GM12878 (cell line): Measurements from ENCODE around the gene XRCC2. TPM values are rescaled to one million over a fixed set of nuclear protein-coding genes. Genes with fewer than 3 reads are reported as not detected.

ENCODE experiments used
- ATAC-seq: fragments of 200-7000 bp; cut with Tn5 transposase; 3 replicates; pipeline ENCODE4 v1.9.1; 2020; ENCODE audit warnings: mild to moderate bottlenecking, moderate library complexity
- BruUV-seq: library from RNA; stranded (reverse); fragments of 400-500 nt; replicated peaks from 2 replicates; lab custom pipeline; 2021; lab: Mats Ljungman, UMichigan
- CTCF ChIA-PET: fragments of 300-600 bp; sonication (Branson Sonifier 250); formaldehyde crosslinking; extraction: SDS; loops from one replicate; lab custom pipeline; 2021; ENCODE audit warnings: inconsistent platforms; lab: Yijun Ruan, JAX
- POLR2A ChIA-PET: fragments of 350-600 bp; formaldehyde crosslinking; extraction: SDS; loops from one replicate; lab custom pipeline; 2021; ENCODE audit warnings: inconsistent platforms; lab: Charles Lee
- RAD21 ChIA-PET: fragments of 300-600 bp; sonication (Branson Sonifier 250); formaldehyde crosslinking; loops from one replicate; lab custom pipeline; 2023; ENCODE audit warnings: antibody characterized with exemption; ENCODE audit not compliant: unreplicated experiment; lab: Charles Lee
- SMC1A ChIA-PET: fragments of 300-600 bp; sonication (Branson Sonifier 250); formaldehyde crosslinking; loops from one replicate; lab custom pipeline; 2023; ENCODE audit not compliant: unreplicated experiment, uncharacterized antibody; lab: Charles Lee
- DNase-seq: peaks from one replicate; pipeline ENCODE4 v3.0.0-alpha.2; 2011; ENCODE audit warnings: low read depth, low spot score
- FAIRE-seq: peaks from 3 replicates; lab custom pipeline; 2011; peaks lifted over from hg19 to GRCh38; lab: Jason Lieb, UNC
- H2AFZ ChIP-seq: 2 replicates; pipeline ENCODE4 v1.6.0; 2011; ENCODE audit warnings: low read depth, low read length, control low read depth; ENCODE audit not compliant: control insufficient read depth
- H3K27ac ChIP-seq: 2 replicates; pipeline ENCODE4 v1.5.1; 2011; ENCODE audit warnings: control low read depth; ENCODE audit not compliant: control insufficient read depth, insufficient read depth
- H3K27me3 ChIP-seq, 2 experiments: replicated peaks in 1 of 2; 2 replicates each; pipeline versions ENCODE4 v1.6.0 to v1.6.1; 2011; ENCODE audit warnings: low read length in 1 of 2; ENCODE audit not compliant: control insufficient read depth in 2 of 2, insufficient read depth in 2 of 2
- H3K36me3 ChIP-seq, 2 experiments: 2 replicates each; pipeline ENCODE4 v1.5.1; 2011; ENCODE audit warnings: low read length in 1 of 2; ENCODE audit not compliant: control insufficient read depth in 2 of 2, insufficient read depth in 2 of 2
- H3K4me1 ChIP-seq: 2 replicates; pipeline ENCODE4 v1.6.1; 2011; ENCODE audit warnings: mild to moderate bottlenecking, low read length, moderate library complexity, mixed read lengths; ENCODE audit not compliant: control insufficient read depth, insufficient read depth
- H3K4me2 ChIP-seq: 2 replicates; pipeline ENCODE4 v1.6.0; 2011; ENCODE audit warnings: control low read depth; ENCODE audit not compliant: control insufficient read depth, insufficient read depth
- H3K4me3 ChIP-seq: fragments of 200-600 bp; sonication (generic); 2 replicates; pipeline ENCODE4 v1.5.1; 2016
- H3K79me2 ChIP-seq: 2 replicates; pipeline ENCODE4 v1.6.0; 2011; ENCODE audit warnings: low read length; ENCODE audit not compliant: control insufficient read depth, insufficient read depth
- H3K9ac ChIP-seq: 2 replicates; pipeline ENCODE4 v1.8.0; 2011; ENCODE audit warnings: low read length, control low read depth, mixed read lengths; ENCODE audit not compliant: control insufficient read depth, insufficient read depth
- H3K9me3 ChIP-seq: replicated peaks from 3 replicates; pipeline ENCODE4 v1.5.1; 2011; ENCODE audit warnings: mild to moderate bottlenecking, low read length; ENCODE audit not compliant: control insufficient read depth, insufficient read depth
- H4K20me1 ChIP-seq: 2 replicates; pipeline ENCODE4 v1.6.0; 2011; ENCODE audit not compliant: control insufficient read depth, insufficient read depth
- BMI1 ChIP-seq: fragments of 450-650 bp; IDR thresholded peaks from 2 replicates; pipeline ENCODE4 v1.6.1; 2016; ENCODE audit warnings: mild to moderate bottlenecking, moderate library complexity, borderline replicate concordance
- ESRRA ChIP-seq: IDR thresholded peaks from 2 replicates; pipeline ENCODE4 v1.6.1; 2012; ENCODE audit warnings: mild to moderate bottlenecking, low read length, improper control_type of control experiment
- HDGF ChIP-seq: fragments of 450-650 bp; IDR thresholded peaks from 2 replicates; pipeline ENCODE4 v1.6.1; 2016; ENCODE audit warnings: antibody characterized with exemption
- KAT2A ChIP-seq: conservative IDR thresholded peaks from 2 replicates; pipeline ENCODE4 v1.6.1; 2011; ENCODE audit warnings: low read depth, low read length; ENCODE audit not compliant: control insufficient read depth
- NBN ChIP-seq: fragments of 450-650 bp; IDR thresholded peaks from 2 replicates; pipeline ENCODE4 v1.6.1; 2016
- NFYA ChIP-seq: IDR thresholded peaks from 2 replicates; pipeline ENCODE4 v1.6.1; 2011; ENCODE audit warnings: low read depth, mild to moderate bottlenecking, low read length, improper control_type of control experiment, borderline replicate concordance
- REST ChIP-seq: IDR thresholded peaks from 2 replicates; pipeline ENCODE4 v1.6.1; 2012; ENCODE audit warnings: mild to moderate bottlenecking, low read depth, low read length
- SIN3A ChIP-seq: IDR thresholded peaks from 2 replicates; pipeline ENCODE4 v1.6.1; 2012; ENCODE audit warnings: low read depth, low read length, improper control_type of control experiment
- SUPT20H ChIP-seq: IDR thresholded peaks from 2 replicates; pipeline ENCODE4 v1.6.1; 2011; ENCODE audit warnings: low read depth, mild to moderate bottlenecking, low read length, moderate library complexity, borderline replicate concordance; ENCODE audit not compliant: control insufficient read depth
- ZBED1 ChIP-seq: IDR thresholded peaks from 2 replicates; pipeline ENCODE4 v1.6.1; 2016; ENCODE audit warnings: borderline replicate concordance
- ZNF217 ChIP-seq: fragments of 450-650 bp; IDR thresholded peaks from 2 replicates; pipeline ENCODE4 v1.6.1; 2017; ENCODE audit warnings: antibody characterized with exemption, mild to moderate bottlenecking
- ZNF384 ChIP-seq: IDR thresholded peaks from 2 replicates; pipeline ENCODE4 v1.6.1; 2012; ENCODE audit warnings: low read depth, mild to moderate bottlenecking, low read length, improper control_type of control experiment, borderline replicate concordance
- WGBS: methylation state at CpG from one replicate; pipeline ENCODE4 v1.1.6; 2016; ENCODE audit warnings: low lambda C conversion rate; ENCODE audit not compliant: insufficient replicate concordance, insufficient coverage; ENCODE audit errors: missing lambda C conversion rate; 5-methylcytosine and 5-hydroxymethylcytosine counted together
- in situ Hi-C: fragments of 300-500 bp; cut with MboI; formaldehyde crosslinking; loops from 9 replicates; pipeline ENCODE4 v1.14.3; 2018; ENCODE audit warnings: mixed read lengths
- intact Hi-C: fragments of 100-400 bp; cut with micrococcal nuclease; formaldehyde crosslinking; loops from one replicate; pipeline ENCODE4 v1.14.2; 2022; ENCODE audit not compliant: unreplicated experiment
- polyA plus RNA-seq, 11 experiments: library from polyadenylated mRNA; depleted of rRNA in 4 of 11; unstranded in 6 of 11; stranded (reverse) in 5 of 11; fragments of >200 nt; fragmentation: Nextera tagmentation in 4 of 11; fragmentation: Illumina TruSeq in 1 of 11; extraction: Ambion mirVana in 4 of 11; extraction: Trizol in 1 of 11; gene quantifications; 1 replicate in 1 of 11; 2 replicates in 10 of 11; pipeline versions ENCODE4 v1.2.1 to v1.2.3, GENCODE V29; 2011 to 2016; ENCODE audit warnings: inconsistent platforms in 2 of 11, missing spikeins in 2 of 11, low read depth in 1 of 11
- total RNA-seq, 4 experiments: library from RNA; depleted of rRNA in 3 of 4; stranded (reverse); fragments of >200 nt in 3 of 4; fragmentation: Illumina TruSeq in 1 of 4; extraction: Trizol in 1 of 4; gene quantifications; 2 replicates each; pipeline versions ENCODE4 v1.2.1 to v1.2.3, GENCODE V29; 2013 to 2021
- TF ChIP-seq, protein P1 (sequence below): fragments of 450-650 bp; IDR thresholded peaks from 2 replicates; pipeline ENCODE4 v1.6.1; 2018; ENCODE audit warnings: mild to moderate bottlenecking, low read depth, moderate library complexity; ENCODE audit not compliant: partially characterized antibody

XRCC2 gene
- total and polyA plus RNA-seq, 10 of the 15 experiments (the other 5 are each of a cell fraction or from before 2014, with no cell fraction given), result 4.8 to 21.4 (median 13.9) TPM

DNA sequence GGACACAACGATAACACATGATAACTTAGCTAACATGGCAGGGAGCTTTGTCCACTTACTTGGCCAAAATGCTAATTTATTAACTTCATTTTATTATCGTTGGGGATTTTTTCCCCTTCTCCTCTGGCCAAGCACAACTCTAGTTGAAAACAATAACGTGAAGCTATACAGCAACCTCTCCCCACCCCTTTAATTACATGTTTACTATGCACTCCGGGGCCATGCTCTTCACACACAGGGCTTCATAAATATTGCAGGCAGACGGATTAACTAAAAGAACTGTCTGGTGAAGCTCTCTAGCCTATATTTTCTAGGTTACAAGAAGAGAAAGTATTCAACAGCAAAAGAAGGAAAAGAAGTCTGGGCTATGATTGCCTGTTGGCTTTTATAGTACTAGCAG is 51.7 kb downstream of the XRCC2 start (continued):
- TF ChIP-seq, protein P1, sequence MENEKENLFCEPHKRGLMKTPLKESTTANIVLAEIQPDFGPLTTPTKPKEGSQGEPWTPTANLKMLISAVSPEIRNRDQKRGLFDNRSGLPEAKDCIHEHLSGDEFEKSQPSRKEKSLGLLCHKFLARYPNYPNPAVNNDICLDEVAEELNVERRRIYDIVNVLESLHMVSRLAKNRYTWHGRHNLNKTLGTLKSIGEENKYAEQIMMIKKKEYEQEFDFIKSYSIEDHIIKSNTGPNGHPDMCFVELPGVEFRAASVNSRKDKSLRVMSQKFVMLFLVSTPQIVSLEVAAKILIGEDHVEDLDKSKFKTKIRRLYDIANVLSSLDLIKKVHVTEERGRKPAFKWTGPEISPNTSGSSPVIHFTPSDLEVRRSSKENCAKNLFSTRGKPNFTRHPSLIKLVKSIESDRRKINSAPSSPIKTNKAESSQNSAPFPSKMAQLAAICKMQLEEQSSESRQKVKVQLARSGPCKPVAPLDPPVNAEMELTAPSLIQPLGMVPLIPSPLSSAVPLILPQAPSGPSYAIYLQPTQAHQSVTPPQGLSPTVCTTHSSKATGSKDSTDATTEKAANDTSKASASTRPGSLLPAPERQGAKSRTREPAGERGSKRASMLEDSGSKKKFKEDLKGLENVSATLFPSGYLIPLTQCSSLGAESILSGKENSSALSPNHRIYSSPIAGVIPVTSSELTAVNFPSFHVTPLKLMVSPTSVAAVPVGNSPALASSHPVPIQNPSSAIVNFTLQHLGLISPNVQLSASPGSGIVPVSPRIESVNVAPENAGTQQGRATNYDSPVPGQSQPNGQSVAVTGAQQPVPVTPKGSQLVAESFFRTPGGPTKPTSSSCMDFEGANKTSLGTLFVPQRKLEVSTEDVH, result no peak
- TF ChIP-seq NFYA (no peak), HDGF (no peak)
- TF ChIP-seq, all 136 proteins: peak for 0

GRCh38 chr7:152621426-152621825 is 54.5 kb downstream of the XRCC2 start:
- Histone ChIP-seq H3K27ac (no peak overlapping the region), H3K9ac (no peak overlapping the region), H3K4me2 (no peak overlapping the region), H3K4me3 (no peak overlapping the region), H2AFZ (no peak overlapping the region), H4K20me1 (no peaks in the 10 kb centered on the region), H3K36me3 (no peaks in the 10 kb centered on the region), H3K79me2 (no peaks in the 10 kb centered on the region), H3K9me3 (no peaks in the 10 kb centered on the region), H3K27me3 (no peaks in the 10 kb centered on the region), H3K4me1 (no peaks in the 10 kb centered on the region)
- ChIA-PET CTCF (no interaction called here), RAD21 (no interaction called here), SMC1A (no interaction called here), POLR2A (no interaction called here)
- FAIRE-seq (no peak), ATAC-seq (no peak), DNase-seq (no peak)
- intact Hi-C loops (no loop called here), in situ Hi-C loops (no loop called here)
- no TSS peak for BruUV-seq
- WGBS, result 48% methylated on average over 1 of the region's 1 CpG
- TF ChIP-seq SUPT20H (no peak), KAT2A (no peak), ZNF217 (no peak), NBN (no peak), ZBED1 (no peak), SIN3A (no peak), ESRRA (no peak), REST (no peak), BMI1 (no peak), ZNF384 (no peak)
